ENCODE measurements around the gene AZI2.

GRCh38 chr3:28315711-28316110 is 32.9 kb downstream of the AZI2 start:
- TF ChIP-seq CTCF (IDR thresholded peaks at IDR 0.05), result no peak
- no peak for TF ChIP-seq POLR2A (IDR thresholded peaks at IDR 0.05)
